NB4 (cell line): ENCODE results near the gene MTHFSD.

ENCODE experiments used
- POLR2A ChIP-seq: IDR thresholded peaks from 2 replicates; pipeline ENCODE4 v1.6.1; 2011; ENCODE audit warnings: mild to moderate bottlenecking; ENCODE audit not compliant: insufficient read length; ENCODE audit errors: extremely low read depth
- TF ChIP-seq, protein P1 (sequence below): IDR thresholded peaks from one replicate; pipeline ENCODE4 v1.5.1; 2012; ENCODE audit warnings: low read depth, low read length
- TF ChIP-seq, protein P2 (sequence below): IDR thresholded peaks from 2 replicates; pipeline ENCODE4 v1.6.1; 2011; ENCODE audit warnings: low read depth, low read length

DNA sequence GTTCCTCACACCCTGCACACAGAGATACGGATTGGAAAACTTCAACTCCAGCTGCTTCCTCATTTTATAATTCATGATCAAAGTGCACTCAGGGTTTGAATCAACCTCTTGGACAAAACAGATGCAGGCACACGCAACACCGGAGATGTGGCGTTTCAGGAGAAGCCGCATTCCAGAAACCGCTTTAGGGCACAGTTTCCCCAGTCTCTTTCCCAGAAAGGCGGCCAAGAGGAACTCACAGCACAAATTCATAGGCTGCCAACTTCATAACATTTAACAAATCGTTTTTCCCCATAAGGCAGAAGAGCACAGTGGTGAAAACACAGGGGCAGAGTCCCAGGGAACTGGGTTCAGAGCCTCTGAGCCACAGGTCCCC lies 8.4 kb downstream of the MTHFSD start:
- no peak for TF ChIP-seq POLR2A
- TF ChIP-seq, protein P1, sequence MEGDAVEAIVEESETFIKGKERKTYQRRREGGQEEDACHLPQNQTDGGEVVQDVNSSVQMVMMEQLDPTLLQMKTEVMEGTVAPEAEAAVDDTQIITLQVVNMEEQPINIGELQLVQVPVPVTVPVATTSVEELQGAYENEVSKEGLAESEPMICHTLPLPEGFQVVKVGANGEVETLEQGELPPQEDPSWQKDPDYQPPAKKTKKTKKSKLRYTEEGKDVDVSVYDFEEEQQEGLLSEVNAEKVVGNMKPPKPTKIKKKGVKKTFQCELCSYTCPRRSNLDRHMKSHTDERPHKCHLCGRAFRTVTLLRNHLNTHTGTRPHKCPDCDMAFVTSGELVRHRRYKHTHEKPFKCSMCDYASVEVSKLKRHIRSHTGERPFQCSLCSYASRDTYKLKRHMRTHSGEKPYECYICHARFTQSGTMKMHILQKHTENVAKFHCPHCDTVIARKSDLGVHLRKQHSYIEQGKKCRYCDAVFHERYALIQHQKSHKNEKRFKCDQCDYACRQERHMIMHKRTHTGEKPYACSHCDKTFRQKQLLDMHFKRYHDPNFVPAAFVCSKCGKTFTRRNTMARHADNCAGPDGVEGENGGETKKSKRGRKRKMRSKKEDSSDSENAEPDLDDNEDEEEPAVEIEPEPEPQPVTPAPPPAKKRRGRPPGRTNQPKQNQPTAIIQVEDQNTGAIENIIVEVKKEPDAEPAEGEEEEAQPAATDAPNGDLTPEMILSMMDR, result no peak
- TF ChIP-seq, protein P2, sequence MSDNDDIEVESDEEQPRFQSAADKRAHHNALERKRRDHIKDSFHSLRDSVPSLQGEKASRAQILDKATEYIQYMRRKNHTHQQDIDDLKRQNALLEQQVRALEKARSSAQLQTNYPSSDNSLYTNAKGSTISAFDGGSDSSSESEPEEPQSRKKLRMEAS, result no peak
